Activated CD4-positive, alpha-beta T cell treated with anti-CD3 and anti-CD28 coated beads, Interleukin-2, amount 50 U/mL, for 1 hour (primary cell): Measurements from ENCODE around the gene CFAP299.
A peak's percentile ranks its signal among the peaks of the same experiment; 100 is the strongest.

Experiments
- DNase-seq: peaks from one replicate; pipeline ENCODE4 v3.0.0-alpha.2; 2020

The CFAP299 gene

DNA sequence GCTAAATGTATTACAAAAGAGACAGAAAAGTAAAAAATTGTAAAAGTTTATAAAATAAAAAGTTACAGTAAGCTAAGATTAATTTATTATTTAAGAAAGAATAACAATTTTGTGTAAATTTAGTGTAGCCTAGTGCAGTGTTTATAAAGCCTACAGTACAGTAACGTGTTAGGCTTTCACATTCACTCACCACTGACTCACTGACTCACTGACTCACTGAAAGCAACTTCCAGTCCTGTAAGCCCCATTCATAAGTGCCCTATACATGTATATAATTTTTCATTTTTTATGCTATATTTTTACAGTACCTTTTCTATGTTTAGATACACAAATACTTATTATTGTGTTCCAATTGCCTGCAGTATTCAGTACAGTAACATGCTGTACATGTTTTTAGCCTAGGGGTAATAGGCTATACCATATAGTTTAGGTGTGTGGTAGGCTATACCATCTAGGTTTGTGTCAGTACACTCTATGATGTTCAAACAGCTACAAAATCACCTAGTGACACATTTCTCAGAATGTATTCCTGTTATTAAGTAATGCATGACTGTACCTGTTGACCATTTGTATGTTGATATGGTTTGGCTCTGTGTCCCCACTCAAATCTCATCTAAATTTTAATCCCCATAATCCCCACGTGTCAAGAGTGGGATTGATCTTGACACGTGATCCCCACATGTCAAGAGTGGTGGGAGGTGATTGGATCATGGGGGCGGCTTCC is 57.9 kb downstream of the CFAP299 start:
- no peak for DNase-seq

DNA sequence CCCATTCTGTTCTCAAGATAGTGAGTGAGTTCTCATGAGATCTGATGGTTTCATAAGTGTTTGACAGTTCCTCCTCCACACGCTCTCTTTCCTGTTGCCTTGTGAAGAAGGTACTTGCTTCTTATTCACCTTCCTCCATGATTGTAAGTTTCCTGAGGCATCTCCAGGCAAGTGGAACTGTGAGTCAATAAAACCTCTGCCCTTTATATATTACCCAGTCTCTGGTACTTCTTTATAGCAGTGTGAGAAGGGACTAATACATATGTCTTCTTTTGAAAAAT is 58.4 kb downstream of the CFAP299 start:
- no peak for DNase-seq

DNA sequence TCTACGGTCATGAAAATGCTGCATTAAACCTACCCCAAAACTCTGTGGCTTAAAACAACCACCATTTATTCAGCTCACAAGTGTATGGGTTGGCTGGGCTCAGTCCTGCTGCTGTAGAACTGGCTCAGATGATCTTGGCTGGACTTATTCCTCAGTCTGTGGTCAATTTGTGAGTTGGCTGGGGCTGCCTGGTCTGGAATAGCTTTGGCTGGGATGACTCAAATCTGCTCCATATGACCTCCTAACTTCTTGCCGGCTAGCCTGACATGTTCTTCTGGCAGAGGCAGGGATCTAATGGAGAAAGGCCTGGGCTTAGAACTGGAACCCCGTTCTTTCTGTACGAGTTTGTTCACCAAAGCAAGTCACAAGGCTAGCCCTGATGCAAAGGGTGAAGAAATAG is 71.7 kb downstream of the CFAP299 start:
- no peak for DNase-seq

DNA sequence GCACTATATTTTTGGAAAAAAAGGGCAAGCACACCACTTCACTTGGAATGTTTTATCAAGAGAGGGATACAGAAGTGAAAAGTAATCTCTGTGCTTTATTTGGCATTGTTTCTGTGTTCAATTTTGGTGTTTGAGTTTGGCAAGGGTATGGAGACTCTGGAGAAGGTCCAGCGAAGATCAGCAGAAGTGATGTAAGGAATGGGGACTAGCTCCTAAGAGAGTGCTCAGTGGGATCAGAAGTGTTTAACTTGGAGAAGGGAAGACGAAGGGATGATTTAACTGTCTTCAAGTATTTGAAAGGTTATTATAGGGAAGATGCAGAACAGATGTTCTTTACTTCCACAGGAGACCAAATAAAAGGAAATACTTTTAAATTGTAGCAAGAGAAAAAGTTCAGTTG is 74.3 kb downstream of the CFAP299 start:
- no peak for DNase-seq

DNA sequence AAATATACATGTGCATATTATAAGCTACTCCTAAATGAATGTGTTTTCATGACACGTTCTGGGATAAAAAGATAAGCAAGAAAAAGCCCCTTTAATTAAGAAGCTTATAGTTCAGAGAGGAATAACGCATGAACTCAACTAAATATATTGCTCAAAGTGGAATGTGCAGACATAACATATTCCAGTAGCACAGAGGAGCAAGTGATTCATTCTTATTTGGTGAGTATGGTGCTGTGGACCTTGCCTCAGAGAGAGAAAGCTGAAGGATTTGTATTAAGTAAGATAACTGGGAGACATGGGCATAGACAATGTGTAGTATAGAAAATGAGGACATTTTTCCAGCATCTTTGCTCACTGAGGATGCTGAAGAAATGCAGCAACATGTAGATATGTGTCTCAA is 76.8 kb downstream of the CFAP299 start:
- DNase-seq: no peak

DNA sequence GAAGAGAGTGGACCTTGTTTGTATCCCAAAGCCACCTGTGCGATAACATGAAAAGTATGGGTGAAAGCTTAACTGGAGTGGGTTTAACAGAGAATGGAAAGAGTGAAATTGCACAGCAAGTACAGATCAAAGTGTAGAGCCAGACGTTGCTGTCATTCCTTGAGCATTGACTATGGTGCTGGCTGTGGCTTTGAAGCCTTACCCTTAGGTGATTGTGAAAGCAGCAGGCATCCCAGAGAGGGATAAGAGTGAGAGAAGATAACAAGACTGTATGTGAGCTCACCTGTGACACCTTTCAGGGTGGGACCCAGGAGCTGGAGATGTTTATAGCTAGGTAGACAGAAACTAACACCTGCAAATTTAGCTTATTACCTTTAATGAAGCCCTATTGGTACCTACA is 77.6 kb downstream of the CFAP299 start:
- DNase-seq: no peak

DNA sequence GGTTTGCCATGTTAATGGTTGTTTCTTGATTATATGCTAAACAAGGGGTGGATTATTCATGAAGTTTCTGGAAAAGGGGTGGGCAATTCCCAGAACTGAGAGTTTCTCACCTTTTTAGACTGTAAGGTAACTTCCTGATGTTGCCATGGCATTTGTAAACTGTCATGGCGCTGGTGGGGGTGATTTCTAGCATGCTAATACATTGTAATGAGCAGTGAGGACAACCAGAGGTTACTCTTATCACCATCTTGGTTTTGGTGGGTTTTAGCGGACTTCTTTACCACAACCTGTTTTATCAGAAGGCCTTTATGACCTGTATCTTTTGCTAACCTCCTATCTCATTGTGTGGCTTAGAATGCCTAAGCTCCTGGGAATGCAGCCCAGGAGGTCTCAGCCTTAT is 81.5 kb downstream of the CFAP299 start:
- DNase-seq: no peak

DNA sequence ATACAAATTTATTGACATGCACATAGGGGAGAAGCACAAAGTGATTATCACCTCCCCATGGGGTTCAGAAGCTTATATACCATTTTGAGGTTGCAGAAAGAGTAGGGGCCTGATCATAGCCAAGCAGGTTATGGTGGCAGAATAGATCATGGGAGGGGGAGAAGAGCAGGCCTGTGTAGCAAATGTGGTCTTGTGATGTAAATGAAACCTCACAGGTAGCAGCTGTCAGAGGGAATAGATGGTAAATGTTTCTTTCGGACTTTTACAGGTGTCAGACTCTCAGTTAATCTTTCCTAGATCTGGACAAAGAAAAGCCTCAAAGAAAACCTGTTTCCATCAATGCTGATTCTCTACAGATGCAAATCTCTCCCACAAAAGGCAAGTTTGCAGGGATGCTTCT is 84.4 kb downstream of the CFAP299 start:
- no peak for DNase-seq

DNA sequence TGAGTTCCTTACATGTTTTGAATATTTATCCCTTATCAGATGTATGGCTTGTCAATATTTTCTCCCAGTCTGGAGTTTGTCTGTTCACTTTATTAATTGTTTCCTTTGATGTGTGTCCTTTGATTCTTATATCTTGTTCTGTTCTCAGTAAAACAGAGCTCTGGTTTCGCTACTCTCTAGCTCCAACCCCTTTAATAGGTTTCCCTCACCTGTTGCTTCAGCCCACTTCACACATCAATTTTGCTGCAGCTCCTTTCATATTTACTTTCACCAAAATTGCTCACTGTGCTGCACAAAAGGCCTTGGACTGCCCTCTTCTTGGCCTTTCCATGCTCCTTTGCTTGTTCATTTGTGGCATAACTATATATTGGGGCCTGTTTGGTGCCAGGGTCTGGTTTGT is 85.1 kb downstream of the CFAP299 start:
- DNase-seq: no peak

DNA sequence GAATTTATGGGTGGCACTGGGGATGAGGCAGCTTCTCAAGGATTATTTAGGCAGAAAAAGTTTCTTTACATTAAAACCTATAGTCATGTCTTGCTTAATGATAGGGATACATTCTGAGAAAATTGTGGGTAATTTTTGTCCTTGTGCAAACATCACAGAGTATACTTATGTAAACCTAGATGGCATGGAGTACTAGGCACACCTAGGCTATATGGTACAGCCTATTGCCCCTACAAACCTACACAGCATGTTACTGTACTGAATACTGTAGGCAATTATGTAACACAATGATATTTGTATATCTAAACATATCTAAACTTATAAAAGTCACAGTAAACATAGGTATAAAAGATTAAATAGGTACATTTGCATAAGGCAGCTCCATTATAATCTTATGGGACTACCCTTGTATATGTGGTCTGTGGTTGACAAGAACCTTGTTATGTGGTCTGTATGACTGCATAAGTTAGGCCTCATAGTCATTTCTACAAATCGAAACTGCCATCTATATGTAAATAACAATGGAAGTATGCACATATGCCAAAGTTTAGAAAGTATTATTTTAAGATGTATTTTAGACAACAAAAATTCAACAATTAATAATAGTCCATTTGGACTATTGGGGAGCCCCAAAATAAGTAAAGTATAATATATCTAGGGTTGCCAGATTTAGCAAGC is 87.3 kb downstream of the CFAP299 start:
- DNase-seq: no peak

DNA sequence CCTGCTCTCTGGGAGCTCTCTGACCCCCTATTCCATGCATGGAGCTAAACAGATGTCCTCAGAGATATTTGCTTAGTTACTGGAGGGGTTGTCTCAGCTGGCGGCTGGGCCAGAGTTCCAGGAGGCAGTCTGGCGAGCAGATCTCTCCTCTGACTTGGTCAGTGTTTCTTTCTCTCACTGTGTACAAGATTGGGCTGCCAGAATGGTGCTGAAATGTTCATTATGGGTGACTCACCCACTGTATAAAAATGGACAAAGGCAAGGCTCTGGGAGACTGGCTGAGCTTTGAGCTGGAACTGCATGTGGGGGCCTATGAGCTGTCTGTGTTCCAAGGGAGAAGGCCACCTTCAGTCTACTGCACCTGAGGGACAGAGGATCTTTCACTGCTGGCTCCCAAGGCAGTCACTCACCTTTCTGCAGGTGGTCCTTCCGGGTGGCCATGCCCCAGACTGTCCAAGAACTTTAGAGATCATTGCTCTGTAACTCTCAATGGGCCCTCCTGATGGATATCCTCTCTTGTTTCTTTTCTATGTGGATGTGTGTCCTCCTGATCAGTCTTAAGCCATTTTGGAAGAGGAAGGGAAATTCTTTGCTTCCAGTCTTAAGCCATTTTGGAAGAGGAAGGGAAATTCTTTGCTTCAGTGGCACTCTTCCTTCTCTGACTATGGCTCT is 88.2 kb downstream of the CFAP299 start:
- DNase-seq: no peak

DNA sequence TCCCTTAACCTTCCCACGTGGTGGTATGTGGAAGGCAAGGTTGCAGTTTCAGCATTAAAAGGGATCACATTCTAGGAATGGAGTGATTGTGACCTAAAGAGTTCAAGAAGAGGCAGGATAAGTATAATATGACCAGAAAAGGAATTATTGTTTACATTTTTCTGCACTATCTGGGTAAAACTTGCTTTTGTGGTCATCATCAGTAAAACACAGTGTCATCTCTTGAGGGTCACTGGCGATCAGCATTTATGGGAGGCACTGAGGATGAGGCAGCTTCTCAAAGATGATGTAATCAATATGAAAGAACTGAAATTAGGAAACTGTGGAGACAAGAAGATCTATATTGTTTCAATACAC is 88.7 kb downstream of the CFAP299 start:
- DNase-seq: no peak

DNA sequence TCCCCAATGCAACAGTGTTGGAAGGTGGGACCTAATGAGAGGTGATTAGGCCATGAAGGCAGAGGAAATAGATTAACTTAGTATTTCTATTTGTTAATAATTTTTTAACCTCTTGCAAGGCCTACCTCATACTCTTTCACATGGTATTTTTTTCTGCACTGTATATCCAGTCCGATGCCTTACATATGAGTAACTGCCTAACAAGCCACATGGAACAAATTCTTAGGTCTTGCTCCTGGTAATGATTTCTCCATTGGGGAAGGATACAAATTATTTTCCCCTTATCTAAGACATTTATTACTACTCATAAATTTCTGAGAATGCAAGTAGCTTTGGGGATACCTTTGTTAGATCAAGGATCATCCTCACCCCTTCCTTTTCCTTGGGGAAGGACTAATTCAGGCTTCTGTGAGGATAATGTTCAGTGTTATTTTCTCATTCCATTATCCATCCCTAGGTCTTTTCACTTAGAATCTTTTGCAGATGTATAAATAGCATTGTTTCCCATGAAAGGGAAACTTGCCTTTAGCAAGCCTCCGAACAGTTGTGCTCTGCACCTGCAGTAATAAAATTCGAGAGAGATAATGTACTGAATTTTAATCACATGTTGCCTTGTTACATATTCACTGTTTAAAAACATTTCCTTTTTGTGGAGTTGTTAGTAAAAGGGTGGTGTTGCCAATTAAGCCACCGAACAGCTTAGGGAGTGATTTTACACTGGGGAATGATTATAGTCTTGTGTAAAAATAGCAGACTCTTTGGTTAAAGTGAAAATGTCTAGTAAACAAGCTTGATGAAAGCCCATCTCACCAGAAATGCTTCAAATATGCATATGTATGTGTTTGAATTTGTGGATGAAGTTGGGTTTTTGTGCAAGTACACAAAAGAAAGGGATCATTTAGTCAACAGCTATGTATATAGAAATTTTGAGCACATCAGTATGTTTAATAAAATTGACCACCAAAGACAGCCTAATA is 89.9 kb downstream of the CFAP299 start:
- DNase-seq: no peak

DNA sequence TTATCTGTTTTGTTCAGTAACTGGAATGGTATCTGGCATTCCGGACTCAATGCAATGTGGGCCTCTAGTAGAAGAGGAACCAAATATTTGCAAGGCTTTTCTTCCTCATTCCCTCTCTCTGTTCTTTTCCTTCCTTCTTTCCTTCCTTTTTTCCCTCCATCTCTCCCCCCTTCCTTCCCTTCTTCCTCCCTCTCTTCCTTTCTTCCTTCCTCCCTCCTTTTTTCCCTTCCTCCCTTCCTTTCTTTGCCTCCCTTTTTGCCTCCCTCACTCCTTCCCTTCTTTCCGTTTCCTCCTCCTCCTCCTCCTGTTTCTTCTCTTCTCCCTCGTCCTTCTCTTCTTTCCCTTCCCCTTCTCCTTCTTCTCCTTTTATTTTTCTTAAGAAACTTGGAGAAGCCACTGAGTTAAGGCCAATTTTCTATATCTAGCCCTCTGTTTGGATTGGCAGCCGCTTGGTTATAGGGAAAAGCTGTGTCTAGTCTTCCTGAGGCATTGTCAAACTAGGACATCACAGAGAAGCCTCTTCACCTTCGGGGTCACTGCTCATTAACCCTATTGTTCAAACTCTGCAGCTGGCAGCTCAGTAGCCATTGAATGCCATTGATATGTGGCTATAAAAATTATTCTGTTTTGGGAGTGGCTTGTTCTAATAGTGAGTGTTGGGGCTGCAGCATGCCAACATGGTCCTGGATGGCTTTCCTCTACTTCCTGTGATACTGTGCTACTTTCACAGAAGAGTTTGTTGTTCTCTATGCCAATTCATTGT is 95.9 kb downstream of the CFAP299 start:
- no peak for DNase-seq

DNA sequence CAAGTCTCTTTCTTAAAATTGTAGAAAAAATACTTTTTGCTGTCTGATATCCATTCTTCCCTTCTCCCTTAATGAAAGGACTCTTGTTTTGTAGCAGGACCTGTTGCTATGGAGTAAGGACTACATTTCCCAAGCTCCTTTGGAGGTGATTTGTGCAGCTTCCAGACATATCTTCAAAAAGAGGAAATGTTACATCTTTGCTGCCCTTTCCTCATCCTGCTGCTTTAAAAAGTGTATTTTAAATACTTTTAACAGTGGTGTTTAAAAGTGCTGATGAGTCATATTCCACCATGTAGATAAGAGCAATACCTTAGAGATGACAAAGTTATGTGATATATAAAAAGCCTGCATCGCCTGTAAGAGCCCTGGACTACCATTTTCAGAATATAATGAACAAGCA is 98.7 kb downstream of the CFAP299 start:
- DNase-seq: no peak

DNA sequence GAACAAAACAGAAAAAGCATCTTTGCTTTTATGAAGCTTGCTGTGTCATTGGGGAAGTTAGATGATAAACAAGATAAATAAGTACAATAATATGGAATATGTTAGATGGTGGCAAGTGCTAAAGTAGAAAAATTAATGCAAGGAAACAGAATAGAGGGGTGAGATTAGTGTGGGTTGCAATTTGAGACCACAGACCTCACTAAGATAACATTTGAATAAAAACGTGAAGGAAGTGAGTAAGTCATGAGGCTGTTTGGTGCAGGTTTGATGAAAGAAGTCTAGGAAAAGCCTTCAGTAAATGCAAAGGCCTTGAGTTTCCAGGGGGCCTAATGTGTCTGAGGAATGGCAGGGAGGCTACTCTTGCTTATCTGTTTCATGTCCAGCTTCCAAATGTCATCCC is 102.5 kb downstream of the CFAP299 start:
- DNase-seq: no peak

DNA sequence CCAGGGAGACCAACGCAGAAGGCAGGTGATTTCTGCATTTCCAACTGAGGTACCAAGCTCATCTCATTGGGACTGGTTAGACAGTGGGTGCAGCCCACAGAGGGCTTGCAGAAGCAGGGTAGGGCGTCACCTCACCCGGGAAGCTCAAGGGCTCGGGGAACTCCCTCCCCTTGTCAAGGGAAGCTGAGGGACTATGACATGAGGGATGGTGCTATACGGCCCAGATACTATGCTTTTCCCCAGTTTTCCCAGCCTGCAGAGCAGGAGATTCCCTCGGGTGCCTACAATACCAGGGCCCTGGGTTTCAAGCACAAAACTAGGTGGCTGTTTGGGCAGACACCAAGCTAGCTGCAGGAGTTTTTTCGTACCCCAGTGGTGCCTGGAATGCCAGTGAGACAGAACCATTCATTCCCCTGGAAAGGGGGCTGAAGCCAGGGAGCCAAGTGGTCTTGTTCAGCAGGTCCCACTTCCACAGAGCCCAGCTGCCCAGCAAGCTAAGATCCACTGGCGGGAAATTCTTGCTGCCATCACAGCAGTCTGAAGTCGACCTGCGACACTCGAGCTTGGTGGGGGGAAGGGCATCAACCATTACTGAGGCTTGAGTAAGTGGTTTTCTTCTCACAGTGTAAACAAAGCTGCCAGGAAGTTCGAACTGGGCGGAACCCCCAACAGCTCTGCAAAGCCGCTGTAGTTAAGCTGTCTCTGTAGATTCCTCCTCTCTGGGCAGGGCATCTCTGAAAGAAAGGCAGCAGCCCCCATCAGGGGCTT is 103.9 kb downstream of the CFAP299 start:
- peak; percentile 6 for DNase-seq

DNA sequence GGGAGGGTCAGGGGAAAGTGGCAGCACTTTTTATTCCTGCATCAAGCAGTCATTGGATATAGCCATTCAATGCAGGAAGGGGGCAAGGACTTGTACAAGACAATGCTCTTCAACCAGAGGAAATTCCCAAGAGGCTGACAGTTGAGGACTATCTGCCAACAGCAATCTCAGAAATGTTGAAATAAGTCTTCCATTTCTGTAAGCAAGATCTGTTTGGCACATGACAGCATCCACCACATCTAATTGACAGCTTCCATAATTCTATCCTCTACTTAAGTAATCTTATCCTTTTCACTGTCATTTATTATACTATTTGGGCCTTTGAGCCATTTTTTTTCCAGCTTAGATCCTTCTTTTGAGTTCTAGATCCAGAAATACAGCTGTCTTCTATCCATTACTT is 110.7 kb downstream of the CFAP299 start:
- DNase-seq: no peak

DNA sequence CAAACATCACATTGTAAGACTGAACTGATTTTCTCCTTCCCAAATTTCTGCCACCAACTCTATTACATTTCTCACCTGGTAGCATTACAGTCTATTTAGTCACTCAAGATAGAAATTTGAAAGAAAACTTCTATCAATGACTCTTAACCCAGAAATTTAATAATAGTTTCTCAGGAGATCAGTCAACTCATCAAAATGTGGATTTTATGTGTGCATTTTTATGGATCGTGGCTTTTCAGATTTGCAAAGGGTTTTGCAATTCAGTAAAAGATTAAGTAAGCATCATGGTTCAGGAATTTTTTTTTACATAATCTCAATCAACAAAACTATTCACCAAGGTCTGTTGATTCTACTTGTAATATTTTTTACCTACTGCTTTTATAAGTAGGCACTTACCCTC is 111.1 kb downstream of the CFAP299 start:
- no peak for DNase-seq

DNA sequence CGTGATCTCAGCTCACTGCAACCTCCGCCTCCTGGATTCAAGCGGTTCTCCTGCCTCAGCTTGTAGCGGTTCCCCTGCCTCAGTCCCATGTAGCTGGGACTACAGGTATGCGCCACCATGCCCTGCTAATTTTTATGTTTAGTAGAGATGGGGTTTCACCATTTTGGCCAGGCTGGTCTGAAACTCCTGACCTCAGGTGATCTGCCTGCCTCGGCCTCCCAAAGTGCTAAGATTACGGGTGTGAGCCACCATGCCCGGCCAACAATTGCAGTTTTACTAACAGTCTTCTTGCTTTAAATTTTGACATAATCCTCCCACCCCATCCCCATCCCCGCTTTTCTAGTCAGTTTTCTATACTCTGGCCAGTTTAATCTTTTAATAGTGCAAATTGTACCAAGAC is 112.0 kb downstream of the CFAP299 start:
- no peak for DNase-seq

DNA sequence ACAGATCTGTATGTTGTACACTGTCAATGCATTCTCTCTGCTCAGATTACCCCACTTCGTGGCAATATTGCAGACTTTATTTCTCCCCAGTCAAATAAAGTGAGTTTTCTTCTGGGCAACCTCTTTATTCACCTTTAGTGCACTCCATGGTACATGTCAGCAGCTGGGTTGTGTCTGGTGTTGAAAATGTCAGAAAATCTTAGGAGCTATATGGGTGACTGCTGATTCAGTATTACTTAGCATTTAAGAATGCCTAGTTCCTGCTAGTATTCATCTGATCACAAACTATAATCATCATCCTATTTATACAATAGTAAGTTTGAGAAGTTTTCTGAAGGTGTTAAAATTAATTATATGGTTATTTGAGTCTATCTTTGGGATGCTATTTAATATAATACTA is 112.5 kb downstream of the CFAP299 start:
- DNase-seq: no peak

DNA sequence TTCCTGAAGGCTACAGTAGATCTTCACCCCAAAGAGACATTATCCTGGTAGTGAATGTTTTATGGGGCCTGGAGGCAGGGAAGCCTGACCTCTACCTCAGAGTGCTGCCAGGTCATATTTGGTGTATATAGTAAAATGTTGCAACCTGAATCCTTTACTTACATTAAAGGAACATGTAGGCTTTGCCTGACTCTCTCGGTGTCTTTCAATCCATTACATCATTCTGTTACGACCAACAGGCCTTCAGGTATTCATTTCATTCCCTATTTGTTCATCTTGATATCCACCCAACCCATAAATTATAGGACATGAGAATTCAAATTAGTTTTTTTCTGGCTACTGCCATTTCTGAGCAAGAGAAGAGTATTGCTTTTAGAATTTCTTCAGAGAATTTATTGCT is 116.5 kb downstream of the CFAP299 start:
- no peak for DNase-seq
